Thyroid gland (tissue), 4 donors: ENCODE measurements around the gene OGFR.

Experiments
- CTCF ChIP-seq, 6 experiments: fragments of 200-600 bp in 3 of 6; fragments of 450-650 bp in 3 of 6; sonication (generic) in 3 of 6; IDR thresholded peaks; one replicate each; pipeline ENCODE4 v1.5.1; 2016 to 2019; ENCODE audit warnings: antibody characterized with exemption in 6 of 6, mild to moderate bottlenecking in 2 of 6, inconsistent platforms in 1 of 6, moderate library complexity in 1 of 6
- POLR2A ChIP-seq, 2 donors: fragments of 450-650 bp; IDR thresholded peaks; one replicate each; pipeline ENCODE4 v1.6.1; 2017; ENCODE audit warnings: antibody characterized with exemption in 2 of 2, mild to moderate bottlenecking in 2 of 2, moderate library complexity in 1 of 2

DNA sequence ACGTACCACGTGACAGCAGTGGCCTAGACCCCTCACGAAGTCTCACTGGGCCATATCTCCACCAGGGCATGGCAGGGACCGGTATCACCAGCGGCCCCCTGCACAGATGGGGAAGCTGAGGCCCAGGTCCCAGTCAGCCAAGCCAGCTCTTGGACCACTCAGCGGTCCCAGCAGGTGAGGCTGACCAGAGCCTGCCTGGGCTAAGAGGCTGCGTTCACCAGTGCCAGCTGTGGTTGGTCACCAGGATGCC, 11.0 kb upstream of the OGFR start:
- no peak for TF ChIP-seq CTCF (IDR thresholded peaks at IDR 0.05)
- no peak for TF ChIP-seq POLR2A (IDR thresholded peaks at IDR 0.05)
